Activated CD4-positive, CD25-positive, alpha-beta regulatory T cell treated with anti-CD3 and anti-CD28 coated beads, Interleukin-2, amount 50 U/mL, for 24 hours (primary cell): ENCODE measurements around the gene HOXD8.

Source experiments
- ATAC-seq, 2 donors: fragments of 150-1000 bp; cut with Tn5 transposase; one replicate each; pipeline ENCODE4 v1.10.0; 2021; ENCODE audit warnings: mild to moderate bottlenecking in 1 of 2, moderate library complexity in 1 of 2

HOXD8 gene

GRCh38 chr2:176160986-176161824, 31.7 kb downstream of the HOXD8 start:
- ATAC-seq, result no peak

GRCh38 chr2:176161825-176162626, 32.5 kb downstream of the HOXD8 start:
- no peak for ATAC-seq

- ATAC-seq, result no peak
These were observed 33.6 kb downstream of the HOXD8 start for GRCh38 chr2:176162911-176163671.

GRCh38 chr2:176163672-176164056, 34.2 kb downstream of the HOXD8 start:
- ATAC-seq, result no peak

GRCh38 chr2:176164201-176164600, 34.7 kb downstream of the HOXD8 start:
- no peak for ATAC-seq

- ATAC-seq, result no peak
These were observed 35.3 kb downstream of the HOXD8 start for GRCh38 chr2:176164611-176165369.

- ATAC-seq, result no peak
These were observed 36.0 kb downstream of the HOXD8 start for GRCh38 chr2:176165370-176166050.

- no peak for ATAC-seq
These were observed 36.8 kb downstream of the HOXD8 start for GRCh38 chr2:176166272-176166671.

- ATAC-seq, result no peak
These were observed 37.9 kb downstream of the HOXD8 start for GRCh38 chr2:176167398-176167797.

- ATAC-seq, result no peak
These were observed 39.7 kb downstream of the HOXD8 start for GRCh38 chr2:176169181-176169580.

GRCh38 chr2:176169711-176170110, 40.2 kb downstream of the HOXD8 start:
- ATAC-seq, result no peak

GRCh38 chr2:176170602-176171305, 41.2 kb downstream of the HOXD8 start:
- ATAC-seq, result no peak

- no peak for ATAC-seq
These were observed 42.0 kb downstream of the HOXD8 start for GRCh38 chr2:176171351-176172006.

GRCh38 chr2:176172007-176172894, 42.7 kb downstream of the HOXD8 start:
- ATAC-seq, result no peak

- no peak for ATAC-seq
These were observed 43.5 kb downstream of the HOXD8 start for GRCh38 chr2:176172895-176173566.

- no peak for ATAC-seq
These were observed 44.3 kb downstream of the HOXD8 start for GRCh38 chr2:176173567-176174381.

- no peak for ATAC-seq
These were observed 44.9 kb downstream of the HOXD8 start for GRCh38 chr2:176174382-176174823.
